Measurements from ENCODE around the gene WNT8B. TPM values are rescaled to one million over a fixed set of nuclear protein-coding genes. Genes with fewer than 3 reads are reported as not detected.

WNT8B gene
- total and polyA plus RNA-seq, 10 of the 15 experiments (the other 5 are each of a cell fraction or from before 2014, with no cell fraction given), result not detected

DNA sequence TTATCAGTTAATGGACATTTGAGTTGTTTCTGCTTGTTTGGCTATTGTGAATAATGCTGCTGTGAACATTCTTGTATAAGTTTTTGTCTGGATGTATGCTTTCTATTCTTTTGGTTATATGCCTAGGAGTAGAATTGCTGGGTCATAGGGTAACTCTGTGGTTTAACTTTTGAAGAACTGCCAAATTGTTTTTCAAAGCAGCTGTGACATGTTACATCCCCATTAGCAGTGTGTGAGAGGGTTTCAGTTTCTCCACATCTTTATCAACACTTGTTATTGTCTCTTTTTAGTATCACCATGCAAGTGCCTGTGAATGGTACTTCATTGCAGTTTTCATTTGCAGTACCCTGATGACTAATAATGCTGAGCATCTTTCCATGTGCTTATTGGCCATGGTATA lies 69.0 kb downstream of the WNT8B start (continued):
- TF ChIP-seq SUZ12 (IDR thresholded peaks at IDR 0.05; ENCODE audit: unreplicated experiment), result no peak
- no peak for TF ChIP-seq KLF5 (IDR thresholded peaks at IDR 0.05; ENCODE audit: partially characterized antibody)
- TF ChIP-seq RB1 (IDR thresholded peaks at IDR 0.05; ENCODE audit: borderline replicate concordance), result no peak
- TF ChIP-seq, protein P1, sequence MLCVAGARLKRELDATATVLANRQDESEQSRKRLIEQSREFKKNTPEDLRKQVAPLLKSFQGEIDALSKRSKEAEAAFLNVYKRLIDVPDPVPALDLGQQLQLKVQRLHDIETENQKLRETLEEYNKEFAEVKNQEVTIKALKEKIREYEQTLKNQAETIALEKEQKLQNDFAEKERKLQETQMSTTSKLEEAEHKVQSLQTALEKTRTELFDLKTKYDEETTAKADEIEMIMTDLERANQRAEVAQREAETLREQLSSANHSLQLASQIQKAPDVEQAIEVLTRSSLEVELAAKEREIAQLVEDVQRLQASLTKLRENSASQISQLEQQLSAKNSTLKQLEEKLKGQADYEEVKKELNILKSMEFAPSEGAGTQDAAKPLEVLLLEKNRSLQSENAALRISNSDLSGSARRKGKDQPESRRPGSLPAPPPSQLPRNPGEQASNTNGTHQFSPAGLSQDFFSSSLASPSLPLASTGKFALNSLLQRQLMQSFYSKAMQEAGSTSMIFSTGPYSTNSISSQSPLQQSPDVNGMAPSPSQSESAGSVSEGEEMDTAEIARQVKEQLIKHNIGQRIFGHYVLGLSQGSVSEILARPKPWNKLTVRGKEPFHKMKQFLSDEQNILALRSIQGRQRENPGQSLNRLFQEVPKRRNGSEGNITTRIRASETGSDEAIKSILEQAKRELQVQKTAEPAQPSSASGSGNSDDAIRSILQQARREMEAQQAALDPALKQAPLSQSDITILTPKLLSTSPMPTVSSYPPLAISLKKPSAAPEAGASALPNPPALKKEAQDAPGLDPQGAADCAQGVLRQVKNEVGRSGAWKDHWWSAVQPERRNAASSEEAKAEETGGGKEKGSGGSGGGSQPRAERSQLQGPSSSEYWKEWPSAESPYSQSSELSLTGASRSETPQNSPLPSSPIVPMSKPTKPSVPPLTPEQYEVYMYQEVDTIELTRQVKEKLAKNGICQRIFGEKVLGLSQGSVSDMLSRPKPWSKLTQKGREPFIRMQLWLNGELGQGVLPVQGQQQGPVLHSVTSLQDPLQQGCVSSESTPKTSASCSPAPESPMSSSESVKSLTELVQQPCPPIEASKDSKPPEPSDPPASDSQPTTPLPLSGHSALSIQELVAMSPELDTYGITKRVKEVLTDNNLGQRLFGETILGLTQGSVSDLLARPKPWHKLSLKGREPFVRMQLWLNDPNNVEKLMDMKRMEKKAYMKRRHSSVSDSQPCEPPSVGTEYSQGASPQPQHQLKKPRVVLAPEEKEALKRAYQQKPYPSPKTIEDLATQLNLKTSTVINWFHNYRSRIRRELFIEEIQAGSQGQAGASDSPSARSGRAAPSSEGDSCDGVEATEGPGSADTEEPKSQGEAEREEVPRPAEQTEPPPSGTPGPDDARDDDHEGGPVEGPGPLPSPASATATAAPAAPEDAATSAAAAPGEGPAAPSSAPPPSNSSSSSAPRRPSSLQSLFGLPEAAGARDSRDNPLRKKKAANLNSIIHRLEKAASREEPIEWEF (IDR thresholded peaks at IDR 0.05; ENCODE audit: insufficient replicate concordance, low read depth, low read length), result no peak
- no peak for TF ChIP-seq CREB1 (IDR thresholded peaks at IDR 0.05; ENCODE audit: low read depth)
- no peak for TF ChIP-seq SREBF2 (IDR thresholded peaks at IDR 0.05; ENCODE audit: low read length)
- TF ChIP-seq POU2F2 (IDR thresholded peaks at IDR 0.05; ENCODE audit: borderline replicate concordance, low read depth, low read length), result no peak
- TF ChIP-seq, protein P2, sequence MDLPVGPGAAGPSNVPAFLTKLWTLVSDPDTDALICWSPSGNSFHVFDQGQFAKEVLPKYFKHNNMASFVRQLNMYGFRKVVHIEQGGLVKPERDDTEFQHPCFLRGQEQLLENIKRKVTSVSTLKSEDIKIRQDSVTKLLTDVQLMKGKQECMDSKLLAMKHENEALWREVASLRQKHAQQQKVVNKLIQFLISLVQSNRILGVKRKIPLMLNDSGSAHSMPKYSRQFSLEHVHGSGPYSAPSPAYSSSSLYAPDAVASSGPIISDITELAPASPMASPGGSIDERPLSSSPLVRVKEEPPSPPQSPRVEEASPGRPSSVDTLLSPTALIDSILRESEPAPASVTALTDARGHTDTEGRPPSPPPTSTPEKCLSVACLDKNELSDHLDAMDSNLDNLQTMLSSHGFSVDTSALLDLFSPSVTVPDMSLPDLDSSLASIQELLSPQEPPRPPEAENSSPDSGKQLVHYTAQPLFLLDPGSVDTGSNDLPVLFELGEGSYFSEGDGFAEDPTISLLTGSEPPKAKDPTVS (IDR thresholded peaks at IDR 0.05; ENCODE audit: low read depth, low read length), result no peak
- TF ChIP-seq HDAC2 (IDR thresholded peaks at IDR 0.05), result no peak
- TF ChIP-seq, protein P3, sequence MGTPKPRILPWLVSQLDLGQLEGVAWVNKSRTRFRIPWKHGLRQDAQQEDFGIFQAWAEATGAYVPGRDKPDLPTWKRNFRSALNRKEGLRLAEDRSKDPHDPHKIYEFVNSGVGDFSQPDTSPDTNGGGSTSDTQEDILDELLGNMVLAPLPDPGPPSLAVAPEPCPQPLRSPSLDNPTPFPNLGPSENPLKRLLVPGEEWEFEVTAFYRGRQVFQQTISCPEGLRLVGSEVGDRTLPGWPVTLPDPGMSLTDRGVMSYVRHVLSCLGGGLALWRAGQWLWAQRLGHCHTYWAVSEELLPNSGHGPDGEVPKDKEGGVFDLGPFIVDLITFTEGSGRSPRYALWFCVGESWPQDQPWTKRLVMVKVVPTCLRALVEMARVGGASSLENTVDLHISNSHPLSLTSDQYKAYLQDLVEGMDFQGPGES (IDR thresholded peaks at IDR 0.05), result no peak
- TF ChIP-seq POLR2AphosphoS5 (IDR thresholded peaks at IDR 0.05; ENCODE audit: low read length), result no peak
- TF ChIP-seq SMAD5 (IDR thresholded peaks at IDR 0.05; ENCODE audit: low read depth), result no peak
- no peak for TF ChIP-seq NFXL1 (IDR thresholded peaks at IDR 0.05; ENCODE audit: borderline replicate concordance)
- TF ChIP-seq TCF3 (IDR thresholded peaks at IDR 0.05; ENCODE audit: borderline replicate concordance, insufficient read depth, low read depth, low read length), result no peak
- TF ChIP-seq SRF (IDR thresholded peaks at IDR 0.05; ENCODE audit: low read depth in 2 of 2, low read length in 2 of 2), result no peak
- TF ChIP-seq, protein P4, sequence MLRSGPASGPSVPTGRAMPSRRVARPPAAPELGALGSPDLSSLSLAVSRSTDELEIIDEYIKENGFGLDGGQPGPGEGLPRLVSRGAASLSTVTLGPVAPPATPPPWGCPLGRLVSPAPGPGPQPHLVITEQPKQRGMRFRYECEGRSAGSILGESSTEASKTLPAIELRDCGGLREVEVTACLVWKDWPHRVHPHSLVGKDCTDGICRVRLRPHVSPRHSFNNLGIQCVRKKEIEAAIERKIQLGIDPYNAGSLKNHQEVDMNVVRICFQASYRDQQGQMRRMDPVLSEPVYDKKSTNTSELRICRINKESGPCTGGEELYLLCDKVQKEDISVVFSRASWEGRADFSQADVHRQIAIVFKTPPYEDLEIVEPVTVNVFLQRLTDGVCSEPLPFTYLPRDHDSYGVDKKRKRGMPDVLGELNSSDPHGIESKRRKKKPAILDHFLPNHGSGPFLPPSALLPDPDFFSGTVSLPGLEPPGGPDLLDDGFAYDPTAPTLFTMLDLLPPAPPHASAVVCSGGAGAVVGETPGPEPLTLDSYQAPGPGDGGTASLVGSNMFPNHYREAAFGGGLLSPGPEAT (IDR thresholded peaks at IDR 0.05; ENCODE audit: low read depth), result 0 out of 2 replicates have a peak, but pooled peaks have one; percentile 38
- TF ChIP-seq SP1 (IDR thresholded peaks at IDR 0.05; ENCODE audit: low read depth, low read length), result no peak
- TF ChIP-seq MTA2 (IDR thresholded peaks at IDR 0.05; ENCODE audit: low read depth), result peak; percentile 76
- no peak for TF ChIP-seq TAF1 (IDR thresholded peaks at IDR 0.05; ENCODE audit: borderline replicate concordance, low read depth, low read length)
- TF ChIP-seq POLR2AphosphoS2 (IDR thresholded peaks at IDR 0.05; ENCODE audit: low read depth, low read length), result no peak
- no peak for TF ChIP-seq ZNF207 (IDR thresholded peaks at IDR 0.05; ENCODE audit: borderline replicate concordance)
- no peak for TF ChIP-seq STAT3 (IDR thresholded peaks at IDR 0.05; ENCODE audit: low read depth, low read length)
- TF ChIP-seq SREBF1 (IDR thresholded peaks at IDR 0.05; ENCODE audit: low read length), result no peak
- no peak for TF ChIP-seq CHD1 (IDR thresholded peaks at IDR 0.05; ENCODE audit: low read depth, low read length)

All from GM12878 (cell line).